Mucosa of rectum (tissue), 2 donors: ENCODE data around the gene LMO2.
"Not testable (repeated sequence)": the region's sequence is repeated elsewhere in the genome, so short reads cannot be mapped to it uniquely, and the experiment has no call there.

Experiments used
- H3K27ac ChIP-seq, 2 donors: one replicate each; pipeline ENCODE4 v1.7.0; 2013; ENCODE audit warnings: inconsistent platforms in 2 of 2, low read depth in 2 of 2, low read length in 2 of 2
- H3K27me3 ChIP-seq, 2 donors: one replicate each; pipeline ENCODE4 v1.7.0; 2013; ENCODE audit warnings: low read length in 2 of 2; ENCODE audit not compliant: control insufficient read depth in 2 of 2, insufficient read depth in 2 of 2
- H3K36me3 ChIP-seq, 2 donors: one replicate each; pipeline ENCODE4 v1.7.0; 2013; ENCODE audit warnings: low read length in 2 of 2; ENCODE audit not compliant: control insufficient read depth in 2 of 2, insufficient read depth in 2 of 2
- H3K4me1 ChIP-seq, 2 donors: one replicate each; pipeline ENCODE4 v1.7.0; 2013; ENCODE audit warnings: low read length in 2 of 2, mild to moderate bottlenecking in 1 of 2; ENCODE audit not compliant: control insufficient read depth in 2 of 2, insufficient read depth in 2 of 2
- H3K4me3 ChIP-seq, 2 donors: one replicate each; pipeline ENCODE4 v1.7.0; 2013; ENCODE audit warnings: low read length in 2 of 2
- H3K9ac ChIP-seq, 2 donors: one replicate each; pipeline ENCODE4 v1.7.0; 2013; ENCODE audit warnings: low read length in 2 of 2, low read depth in 1 of 2, mild to moderate bottlenecking in 1 of 2
- H3K9me3 ChIP-seq, 2 donors: one replicate each; pipeline ENCODE4 v1.7.0; 2013; ENCODE audit warnings: low read length in 2 of 2; ENCODE audit not compliant: control insufficient read depth in 2 of 2
- donor health status: healthy.
- donor health status: Normal muscosa, but diverticular disease.

The LMO2 gene

GRCh38 chr11:33891714-33892327 is at the start of gene LMO2:
TSS of gene LMO2 (minus strand) at chr11:33892076. CDS start at chr11:33869716, 22,360 bp downstream.
- no peaks in the 10 kb centered on the region for H3K36me3 ChIP-seq
- no peak within 1 kb of the TSS for H3K27ac ChIP-seq
- peaks cover 0 to 7% of the 10 kb centered on the region in 2 donors for H3K27me3 ChIP-seq
- no peak within 1 kb of the TSS for H3K9ac ChIP-seq
- H3K4me1 ChIP-seq: peaks cover 0 to 8% of the 10 kb centered on the region in 2 donors
- no peaks in the 10 kb centered on the region for H3K9me3 ChIP-seq
- no peak within 1 kb of the TSS for H3K4me3 ChIP-seq

- Histone ChIP-seq H3K36me3 (no peaks in the 10 kb centered on the region), H3K4me3 (no peak overlapping the region), H3K9me3 (no peaks in the 10 kb centered on the region), H3K27ac (no peak overlapping the region), H3K9ac (no peak overlapping the region), H3K27me3 (no peaks in the 10 kb centered on the region), H3K4me1 (no peaks in the 10 kb centered on the region)
These were observed 48.6 kb upstream of the LMO2 start for GRCh38 chr11:33940538-33940815.

- Histone ChIP-seq H3K4me3 (no peak overlapping the region), H3K36me3 (no peaks in the 10 kb centered on the region), H3K27me3 (no peaks in the 10 kb centered on the region), H3K27ac (no peak overlapping the region), H3K9me3 (no peaks in the 10 kb centered on the region), H3K4me1 (peaks cover 0 to 2% of the 10 kb centered on the region in 2 donors), H3K9ac (no peak overlapping the region)
These were observed 45.1 kb upstream of the LMO2 start for GRCh38 chr11:33936725-33937604.

- peaks cover 0 to 5% of the 10 kb centered on the region in 2 donors for H3K4me1 ChIP-seq
- H3K27ac ChIP-seq: no peak overlapping the region
- H3K9me3 ChIP-seq: no peaks in the 10 kb centered on the region
- H3K9ac ChIP-seq: no peak overlapping the region
- H3K36me3 ChIP-seq: no peaks in the 10 kb centered on the region
- no peaks in the 10 kb centered on the region for H3K27me3 ChIP-seq
- H3K4me3 ChIP-seq: no peak overlapping the region
These were observed 43.9 kb upstream of the LMO2 start for GRCh38 chr11:33935461-33936456.

- H3K27ac ChIP-seq: no peak overlapping the region
- H3K4me3 ChIP-seq: no peak overlapping the region
- peaks cover 0 to 5% of the 10 kb centered on the region in 2 donors for H3K4me1 ChIP-seq
- no peaks in the 10 kb centered on the region for H3K9me3 ChIP-seq
- no peaks in the 10 kb centered on the region for H3K36me3 ChIP-seq
- H3K9ac ChIP-seq: no peak overlapping the region
- no peaks in the 10 kb centered on the region for H3K27me3 ChIP-seq
These were observed 43.1 kb upstream of the LMO2 start for GRCh38 chr11:33935005-33935404.

- H3K27me3 ChIP-seq: no peaks in the 10 kb centered on the region
- H3K27ac ChIP-seq: no peak overlapping the region
- H3K36me3 ChIP-seq: no peaks in the 10 kb centered on the region
- no peak overlapping the region for H3K9ac ChIP-seq
- no peaks in the 10 kb centered on the region for H3K9me3 ChIP-seq
- no peak overlapping the region for H3K4me3 ChIP-seq
- peaks cover 0 to 5% of the 10 kb centered on the region in 2 donors for H3K4me1 ChIP-seq
These were observed 42.6 kb upstream of the LMO2 start for GRCh38 chr11:33934450-33934849.

GRCh38 chr11:33933602-33934001 is 41.7 kb upstream of the LMO2 start:
- H3K9ac ChIP-seq: no peak overlapping the region
- H3K9me3 ChIP-seq: no peaks in the 10 kb centered on the region
- H3K27me3 ChIP-seq: no peaks in the 10 kb centered on the region
- H3K36me3 ChIP-seq: no peaks in the 10 kb centered on the region
- H3K4me1 ChIP-seq: peaks cover 0 to 5% of the 10 kb centered on the region in 2 donors
- H3K4me3 ChIP-seq: no peak overlapping the region
- H3K27ac ChIP-seq: no peak overlapping the region

- peaks cover 0 to 5% of the 10 kb centered on the region in 2 donors for H3K4me1 ChIP-seq
- no peak overlapping the region for H3K4me3 ChIP-seq
- no peak overlapping the region for H3K9ac ChIP-seq
- no peaks in the 10 kb centered on the region for H3K9me3 ChIP-seq
- H3K27me3 ChIP-seq: no peaks in the 10 kb centered on the region
- no peak overlapping the region for H3K27ac ChIP-seq
- no peaks in the 10 kb centered on the region for H3K36me3 ChIP-seq
These were observed 40.8 kb upstream of the LMO2 start for GRCh38 chr11:33932721-33933120.

GRCh38 chr11:33931739-33932366 is 40.0 kb upstream of the LMO2 start:
- not testable (repeated sequence) for H3K36me3 ChIP-seq, H3K9ac ChIP-seq, H3K27me3 ChIP-seq, H3K9me3 ChIP-seq, H3K4me1 ChIP-seq, H3K4me3 ChIP-seq, H3K27ac ChIP-seq
